Skeletal muscle tissue (tissue), 4 donors: ENCODE data around the gene ADAR. TPM values are rescaled to one million over a fixed set of nuclear protein-coding genes. Genes with fewer than 3 reads are reported as not detected.

Experiments
- H3K27ac ChIP-seq: one replicate; pipeline ENCODE4 v1.7.0; 2013; ENCODE audit warnings: mild to moderate bottlenecking, low read depth, low read length, inconsistent platforms
- H3K27me3 ChIP-seq, 3 donors: one replicate each; pipeline ENCODE4 v1.7.0; 2013; ENCODE audit warnings: low read length in 3 of 3; ENCODE audit not compliant: control insufficient read depth in 3 of 3, insufficient read depth in 3 of 3
- H3K36me3 ChIP-seq, 3 donors: one replicate each; pipeline ENCODE4 v1.7.0; 2013; ENCODE audit warnings: low read length in 3 of 3; ENCODE audit not compliant: control insufficient read depth in 3 of 3, insufficient read depth in 3 of 3
- H3K4me1 ChIP-seq, 3 donors: one replicate each; pipeline ENCODE4 v1.7.0; 2013; ENCODE audit warnings: low read length in 3 of 3, mild to moderate bottlenecking in 3 of 3; ENCODE audit not compliant: control insufficient read depth in 3 of 3, insufficient read depth in 3 of 3
- H3K4me3 ChIP-seq, 3 donors: one replicate each; pipeline ENCODE4 v1.7.0; 2013; ENCODE audit warnings: low read length in 3 of 3
- H3K9ac ChIP-seq, 3 donors: one replicate each; pipeline ENCODE4 v1.7.0; 2013; ENCODE audit warnings: low read length in 3 of 3, mild to moderate bottlenecking in 3 of 3, moderate library complexity in 2 of 3, low read depth in 1 of 3
- H3K9me3 ChIP-seq, 3 donors: one replicate each; pipeline ENCODE4 v1.7.0; 2013; ENCODE audit warnings: low read length in 3 of 3; ENCODE audit not compliant: control insufficient read depth in 3 of 3
- total RNA-seq: library from RNA; depleted of rRNA; stranded (reverse); fragments of >200 nt; gene quantifications from one replicate; pipeline ENCODE4 v1.2.3, GENCODE V29; 2014
- donor health status: Osteomylitis.

ADAR gene
- total RNA-seq, 1 donor from 2014 or later = 32.4 TPM

DNA sequence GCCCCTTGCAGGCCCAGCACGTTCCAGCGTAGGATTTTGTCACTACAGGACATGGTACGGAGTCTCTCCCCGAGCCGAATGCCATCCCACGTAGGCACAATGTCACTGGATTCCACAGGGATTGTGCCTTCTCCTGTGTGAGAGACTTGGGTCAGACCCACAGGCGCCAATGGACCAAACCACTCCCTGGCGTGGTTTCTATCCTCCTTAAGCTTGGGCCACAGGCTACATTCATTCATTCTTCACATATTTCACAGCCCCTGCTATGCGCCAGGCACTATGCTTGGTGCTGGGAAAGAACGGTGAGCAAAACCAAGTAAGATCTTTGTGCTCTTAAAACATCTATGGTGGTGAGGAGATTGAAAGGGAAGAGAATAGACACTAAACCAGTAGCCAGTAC, 21.8 kb downstream of the ADAR start:
- Histone ChIP-seq H3K4me3 (no peak overlapping the region), H3K27me3 (no peaks in the 10 kb centered on the region), H3K9ac (no peak overlapping the region), H3K36me3 (peaks cover 81 to 93% (median 89%) of the 10 kb centered on the region in 3 donors), H3K9me3 (no peaks in the 10 kb centered on the region), H3K27ac (no peak overlapping the region), H3K4me1 (no peaks in the 10 kb centered on the region)

DNA sequence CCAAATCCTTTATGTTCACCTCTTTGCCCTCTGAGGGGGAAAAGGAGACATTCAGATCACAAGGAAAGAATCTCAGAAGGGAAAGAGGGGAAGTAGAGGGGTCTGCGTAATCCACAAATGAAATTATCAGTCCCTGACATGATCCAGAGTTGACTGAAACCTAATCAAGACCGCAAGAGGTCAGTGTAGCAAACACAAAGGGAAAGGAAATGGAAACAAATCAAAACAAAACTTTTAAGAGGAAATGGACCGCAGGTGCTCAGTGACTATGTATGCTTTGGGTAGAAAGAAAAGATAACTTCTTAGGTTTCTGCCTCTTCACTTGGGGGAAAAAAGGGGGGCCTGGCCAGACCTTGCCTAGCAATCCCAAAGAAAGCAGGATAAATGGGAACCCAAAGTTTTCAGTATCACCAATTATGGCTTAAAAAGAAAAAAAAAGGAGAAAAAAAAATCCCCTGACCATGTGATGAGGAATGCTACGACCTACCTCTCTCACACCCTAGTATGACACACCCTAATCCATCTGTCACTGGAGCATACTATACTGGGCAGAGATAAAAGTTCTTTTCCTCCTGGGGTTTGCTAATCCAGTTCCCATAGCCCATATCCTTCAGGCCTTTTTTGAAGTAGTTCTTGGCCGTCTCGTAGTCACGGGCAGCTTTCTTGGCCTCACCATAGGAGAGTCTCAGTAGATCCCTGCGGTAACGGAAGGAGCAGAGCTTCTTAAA, 23.6 kb downstream of the ADAR start:
- H3K36me3 ChIP-seq = peaks cover 80 to 96% (median 94%) of the 10 kb centered on the region in 3 donors
- no peaks in the 10 kb centered on the region for H3K9me3 ChIP-seq
- H3K27me3 ChIP-seq = no peaks in the 10 kb centered on the region
- no peaks in the 10 kb centered on the region for H3K4me1 ChIP-seq
- no peak overlapping the region for H3K27ac ChIP-seq
- no peak overlapping the region for H3K4me3 ChIP-seq
- no peak overlapping the region for H3K9ac ChIP-seq

DNA sequence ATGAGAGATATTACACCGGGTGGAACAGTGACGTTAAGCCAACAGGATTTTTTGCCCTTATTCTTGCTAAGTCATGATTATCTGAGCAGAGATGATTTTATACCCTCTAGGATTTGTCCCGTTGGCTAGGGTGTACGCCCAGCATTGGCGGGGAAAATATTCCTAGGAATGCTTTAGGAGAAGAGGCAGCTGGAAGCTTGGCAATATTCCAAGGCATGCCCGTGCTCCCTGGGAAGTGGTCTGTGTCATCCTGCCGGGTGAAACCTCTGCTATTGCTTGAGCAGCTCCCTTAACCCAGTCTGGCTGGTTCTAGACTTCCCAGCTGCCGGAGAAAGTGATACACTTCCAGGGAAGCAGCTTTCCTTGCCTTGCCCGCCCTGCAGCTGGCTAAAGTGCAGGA, 24.2 kb downstream of the ADAR start:
- Histone ChIP-seq H3K27me3 (no peaks in the 10 kb centered on the region), H3K4me1 (no peaks in the 10 kb centered on the region), H3K27ac (no peak overlapping the region), H3K4me3 (no peak overlapping the region), H3K9me3 (no peaks in the 10 kb centered on the region), H3K36me3 (peaks cover 77 to 94% (median 94%) of the 10 kb centered on the region in 3 donors), H3K9ac (no peak overlapping the region)

- Histone ChIP-seq H3K27ac (no peak overlapping the region), H3K4me1 (peaks cover 0 to under 1% (median under 1%) of the 10 kb centered on the region in 3 donors), H3K9ac (no peak overlapping the region), H3K4me3 (no peak overlapping the region), H3K9me3 (no peaks in the 10 kb centered on the region), H3K36me3 (peaks cover 72 to 92% (median 89%) of the 10 kb centered on the region in 3 donors), H3K27me3 (no peaks in the 10 kb centered on the region)
Measured at GRCh38 chr1:154582885-154583284, 25.1 kb downstream of the ADAR start.

- Histone ChIP-seq H3K9ac (no peak overlapping the region), H3K36me3 (peaks cover 62 to 80% (median 78%) of the 10 kb centered on the region in 3 donors), H3K27me3 (no peaks in the 10 kb centered on the region), H3K9me3 (no peaks in the 10 kb centered on the region), H3K4me3 (no peak overlapping the region), H3K4me1 (peaks cover 3 to 6% (median 5%) of the 10 kb centered on the region in 3 donors), H3K27ac (no peak overlapping the region)
Measured at GRCh38 chr1:154581766-154582165, 26.2 kb downstream of the ADAR start.

DNA sequence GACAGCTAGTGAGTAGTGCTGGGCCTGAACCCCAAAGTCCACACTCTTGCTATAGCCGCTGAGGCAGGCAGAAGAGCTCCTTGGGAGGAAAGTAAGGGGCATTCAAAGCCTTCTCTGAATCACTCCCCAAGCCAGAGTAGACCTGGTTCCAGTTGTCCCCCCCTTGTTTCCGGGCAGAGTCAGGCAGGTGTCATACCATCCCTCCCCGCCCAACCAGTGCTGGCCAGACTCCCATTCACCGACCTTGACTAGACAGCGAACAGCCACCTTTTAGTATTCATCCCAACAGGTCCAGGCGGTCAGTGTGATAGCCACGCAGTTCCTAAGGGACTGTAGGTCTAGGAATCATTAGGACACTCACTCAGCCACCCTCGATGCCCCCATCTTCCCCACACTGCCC, 28.6 kb downstream of the ADAR start:
- Histone ChIP-seq H3K27ac (no peak overlapping the region), H3K9ac (no peak overlapping the region), H3K27me3 (peaks cover 0 to 3% (median 2%) of the 10 kb centered on the region in 3 donors), H3K4me3 (no peak overlapping the region), H3K9me3 (no peaks in the 10 kb centered on the region), H3K36me3 (peaks cover 39 to 57% (median 54%) of the 10 kb centered on the region in 3 donors), H3K4me1 (peaks cover 3 to 6% (median 5%) of the 10 kb centered on the region in 3 donors)

DNA sequence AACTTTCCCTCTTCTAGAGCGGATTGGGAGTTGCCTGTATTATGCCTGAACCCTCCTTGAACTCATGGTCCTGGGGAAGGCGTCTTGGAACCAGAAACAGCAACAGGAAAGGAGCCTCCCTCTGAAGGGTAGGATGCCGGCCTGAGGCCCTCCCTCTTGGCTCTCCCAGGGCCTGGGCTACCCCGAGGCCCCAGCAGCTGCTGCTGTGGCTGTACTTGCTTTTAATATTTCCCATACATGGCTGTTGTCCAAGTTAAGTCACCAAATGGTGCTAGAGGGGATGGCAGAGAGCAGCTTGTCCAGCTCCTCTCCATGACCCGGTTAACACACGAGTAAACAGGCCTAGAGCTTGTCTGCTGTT, 29.9 kb downstream of the ADAR start:
- Histone ChIP-seq H3K36me3 (peaks cover 28 to 43% (median 40%) of the 10 kb centered on the region in 3 donors), H3K27me3 (peaks cover 0 to 3% (median 2%) of the 10 kb centered on the region in 3 donors), H3K9me3 (no peaks in the 10 kb centered on the region), H3K4me3 (no peak overlapping the region), H3K4me1 (peaks cover 3 to 6% (median 5%) of the 10 kb centered on the region in 3 donors), H3K27ac (no peak overlapping the region), H3K9ac (no peak overlapping the region)

DNA sequence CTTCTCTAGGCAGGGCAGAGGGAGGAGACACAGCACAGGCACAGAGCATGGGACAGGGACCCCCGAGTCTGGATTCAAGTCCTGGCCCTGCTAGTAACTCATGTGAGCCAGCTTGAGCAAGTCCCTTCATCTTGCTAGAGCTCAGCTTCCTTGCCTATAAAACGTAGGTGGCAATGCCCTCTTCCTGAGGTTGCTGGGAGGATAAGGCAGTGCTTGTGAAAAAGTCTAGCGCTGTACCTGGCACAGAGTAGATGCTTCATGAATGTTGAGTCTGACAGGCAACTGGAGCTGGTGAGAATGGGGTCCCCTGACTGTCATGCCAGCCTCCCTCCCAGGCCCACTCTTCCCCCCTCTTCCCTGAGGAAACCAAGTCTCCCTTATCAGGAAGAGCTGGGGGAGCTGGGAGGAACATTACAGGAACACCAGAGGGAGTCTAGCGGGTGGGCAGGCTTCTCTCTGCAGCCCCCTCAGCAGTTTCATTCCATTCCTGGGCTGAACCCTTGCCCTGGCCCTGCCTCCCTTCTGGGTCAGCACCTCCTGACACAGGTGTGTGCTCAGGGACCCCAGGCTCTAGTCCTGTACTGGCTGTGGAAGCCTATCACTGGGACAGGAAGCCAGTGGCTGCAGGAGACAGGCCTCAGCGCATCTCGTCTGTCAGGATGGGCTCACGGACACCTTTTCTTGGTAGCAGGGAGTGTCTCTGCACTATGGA, 30.5 kb downstream of the ADAR start:
- peaks cover 23 to 38% (median 35%) of the 10 kb centered on the region in 3 donors for H3K36me3 ChIP-seq
- peaks cover under 1 to 3% (median 2%) of the 10 kb centered on the region in 3 donors for H3K27me3 ChIP-seq
- peaks cover 3 to 6% (median 5%) of the 10 kb centered on the region in 3 donors for H3K4me1 ChIP-seq
- no peak overlapping the region for H3K27ac ChIP-seq
- no peak overlapping the region for H3K4me3 ChIP-seq
- peak overlapping the region in 1 of 3 donors; percentile 16 for H3K9ac ChIP-seq
- H3K9me3 ChIP-seq = no peaks in the 10 kb centered on the region

DNA sequence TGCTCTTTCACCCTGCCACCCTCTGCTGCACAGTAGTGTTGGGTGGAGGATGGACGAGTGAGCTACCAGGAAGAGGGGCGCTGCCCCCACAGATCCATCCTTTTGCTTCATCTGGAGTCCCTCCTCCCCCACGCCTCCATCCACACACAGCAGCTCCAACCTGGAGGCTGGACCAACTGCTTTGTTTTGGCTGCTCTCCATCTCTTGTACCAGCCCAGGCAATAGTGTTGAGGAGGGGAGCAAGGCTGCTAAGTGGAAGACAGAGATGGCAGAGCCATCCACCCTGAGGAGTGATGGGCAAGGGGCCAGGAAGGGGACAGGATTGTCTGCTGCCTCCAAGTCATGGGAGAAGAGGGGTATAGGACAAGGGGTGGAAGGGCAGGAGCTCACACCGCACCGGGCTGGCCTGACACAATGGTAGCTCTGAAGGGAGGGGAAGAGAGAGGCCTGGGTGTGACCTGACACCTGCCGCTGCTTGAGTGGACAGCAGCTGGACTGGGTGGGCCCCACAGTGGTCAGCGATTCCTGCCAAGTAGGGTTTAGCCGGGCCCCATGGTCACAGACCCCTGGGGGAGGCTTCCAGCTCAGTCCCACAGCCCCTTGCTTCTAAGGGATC, 31.9 kb downstream of the ADAR start:
- Histone ChIP-seq H3K4me1 (peaks cover 3 to 6% (median 5%) of the 10 kb centered on the region in 3 donors), H3K27me3 (peaks cover 4 to 6% (median 5%) of the 10 kb centered on the region in 3 donors), H3K9ac (no peak overlapping the region), H3K4me3 (no peak overlapping the region), H3K27ac (no peak overlapping the region), H3K36me3 (peaks cover 16 to 26% (median 22%) of the 10 kb centered on the region in 3 donors), H3K9me3 (no peaks in the 10 kb centered on the region)
